CD4-positive, alpha-beta T cell treated with Interleukin-4 for 1 hour (primary cell): ENCODE data around the gene CLEC16A.
"Not testable (repeated sequence)": the region's sequence is repeated elsewhere in the genome, so short reads cannot be mapped to it uniquely, and the experiment has no call there.

Experiments
- DNase-seq, 2 donors: peaks; one replicate each; pipeline ENCODE4 v3.0.0-alpha.2; 2020 to 2022

The CLEC16A gene

DNA sequence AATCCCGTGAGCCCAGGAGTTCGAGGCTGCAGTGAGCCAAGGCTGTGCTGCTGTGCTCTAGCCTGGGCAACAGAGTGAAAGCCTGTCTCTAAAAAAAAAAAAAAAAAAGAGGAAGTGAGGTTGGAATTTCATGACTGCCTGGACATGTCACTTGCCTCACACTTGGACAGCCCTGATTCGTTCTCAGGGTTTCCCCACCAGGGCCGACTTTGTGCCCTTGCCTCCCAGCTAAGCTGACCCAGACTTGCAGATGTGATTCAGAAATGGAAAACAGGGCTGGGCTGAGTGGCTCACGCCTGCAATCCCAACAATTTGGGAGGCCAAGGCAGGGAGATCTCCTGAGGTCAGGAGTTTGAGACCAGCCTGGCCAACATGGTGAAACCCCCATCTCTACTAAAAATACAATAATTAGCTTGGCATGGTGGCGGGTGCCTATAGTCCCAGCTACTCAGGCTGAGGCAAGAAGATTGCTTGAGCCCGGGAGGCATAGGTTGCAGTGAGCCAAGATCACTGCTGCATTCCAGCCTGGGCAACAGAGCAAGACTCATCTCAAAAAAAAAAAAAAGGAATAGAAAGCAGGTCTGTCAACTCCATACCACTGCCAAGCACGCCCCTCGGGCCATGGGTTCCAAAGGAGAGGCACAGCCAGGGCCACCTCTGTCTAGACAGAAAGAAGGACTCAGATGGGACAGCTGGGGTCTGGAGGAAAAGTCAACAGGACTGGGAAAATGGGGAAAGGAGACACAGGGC, 264.7 kb downstream of the CLEC16A start:
- DNase-seq, result peak in 1 of 2 donors; percentile 62

- DNase-seq, result no peak
These were observed 265.9 kb downstream of the CLEC16A start for GRCh38 chr16:11210260-11210659.

- no peak for DNase-seq
These were observed 267.0 kb downstream of the CLEC16A start for GRCh38 chr16:11211061-11211976.

- no peak for DNase-seq
These were observed 267.8 kb downstream of the CLEC16A start for GRCh38 chr16:11211977-11212797.

DNA sequence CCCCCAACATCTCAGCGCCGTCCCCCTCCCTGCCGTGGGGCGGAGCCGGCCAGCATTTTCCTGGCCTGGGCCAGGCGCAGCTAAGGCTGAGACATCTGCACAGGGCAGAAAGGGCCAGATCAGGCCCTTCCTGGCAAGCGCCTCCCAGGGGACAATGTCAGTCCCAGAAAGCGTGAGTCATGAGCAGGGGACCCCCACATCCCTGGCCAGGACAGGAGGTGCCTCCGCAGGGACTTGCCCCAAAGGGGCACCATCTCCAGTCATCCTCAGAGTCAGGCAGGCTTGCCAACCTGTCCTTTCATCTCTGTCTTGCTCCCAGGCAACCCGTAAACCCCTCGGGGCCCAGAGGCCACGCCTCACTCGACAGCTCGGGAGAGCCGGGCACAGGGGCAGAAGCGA, 268.4 kb downstream of the CLEC16A start:
- no peak for DNase-seq

DNA sequence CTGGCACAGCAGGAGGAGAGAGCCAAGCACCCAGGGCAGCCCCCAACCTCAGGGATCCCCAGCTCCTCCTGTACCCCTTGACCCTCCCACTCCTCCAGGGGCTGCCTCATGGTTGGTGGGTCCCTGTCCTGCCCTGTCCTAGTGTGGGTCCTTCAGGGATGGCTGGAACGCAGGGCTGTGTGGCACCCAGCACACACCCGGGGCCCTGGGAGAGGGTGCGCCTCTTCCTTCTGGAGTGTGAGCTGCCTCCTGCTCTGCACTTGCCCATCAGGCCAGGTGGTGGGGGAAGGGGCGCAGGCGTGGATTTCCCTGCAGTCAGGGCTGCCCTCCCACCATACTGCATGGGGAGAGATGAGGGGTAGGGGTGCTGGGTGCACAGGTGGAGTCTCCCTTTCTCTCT, 269.0 kb downstream of the CLEC16A start:
- DNase-seq, result no peak

DNA sequence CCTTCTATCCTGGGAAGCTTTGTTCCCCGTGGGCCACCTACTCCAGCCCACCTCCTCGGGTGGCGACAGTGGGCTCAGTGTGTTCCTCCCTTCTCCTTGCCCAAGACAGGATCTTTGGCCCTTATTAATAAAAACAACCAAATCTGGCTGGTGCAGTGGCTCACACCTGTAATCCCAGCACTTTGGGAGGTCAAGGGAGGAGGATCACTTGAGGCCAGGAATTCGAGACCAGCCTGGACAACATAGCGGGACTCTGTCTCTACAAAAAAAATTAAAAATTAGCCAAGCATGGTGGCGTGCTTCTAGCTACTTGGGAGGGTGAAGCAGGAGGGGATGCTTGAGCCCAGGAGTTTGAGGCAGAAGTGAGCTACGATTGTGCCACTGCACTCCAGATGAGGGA, 269.4 kb downstream of the CLEC16A start:
- DNase-seq, result no peak

DNA sequence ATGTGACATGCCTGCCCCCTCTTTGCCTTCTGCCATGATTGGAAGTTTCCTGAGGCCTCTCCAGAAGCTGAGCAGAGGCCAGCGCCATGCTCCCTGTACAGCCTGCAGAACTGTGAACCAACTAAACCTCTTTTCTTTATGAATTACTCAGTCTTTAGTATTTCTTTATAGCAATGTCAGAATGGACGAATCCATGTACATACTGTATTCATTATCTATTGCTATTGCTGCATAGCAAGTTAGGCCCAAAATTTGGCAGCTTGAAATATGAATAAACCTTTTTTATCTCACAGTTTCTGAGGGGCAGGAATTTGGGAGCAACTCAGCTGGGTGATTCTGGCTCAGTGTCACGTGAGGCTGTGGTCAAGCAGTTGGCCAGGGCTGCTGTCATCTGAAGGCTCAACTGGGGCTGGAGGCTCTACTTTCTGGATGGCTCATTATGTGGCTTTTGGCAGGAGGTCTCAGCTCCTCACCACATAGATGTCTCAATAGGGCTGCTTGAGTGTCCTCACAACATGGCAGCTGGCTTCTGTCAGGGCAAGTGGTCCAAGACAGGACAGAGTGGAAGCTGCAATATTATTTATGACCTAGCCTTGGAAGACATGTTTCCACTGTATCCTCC, 271.7 kb downstream of the CLEC16A start:
- DNase-seq, result no peak

- no peak for DNase-seq
These were observed 273.6 kb downstream of the CLEC16A start for GRCh38 chr16:11217651-11218603.

- peak in 1 of 2 donors; percentile 29 for DNase-seq
These were observed 274.2 kb downstream of the CLEC16A start for GRCh38 chr16:11218604-11218962.

DNA sequence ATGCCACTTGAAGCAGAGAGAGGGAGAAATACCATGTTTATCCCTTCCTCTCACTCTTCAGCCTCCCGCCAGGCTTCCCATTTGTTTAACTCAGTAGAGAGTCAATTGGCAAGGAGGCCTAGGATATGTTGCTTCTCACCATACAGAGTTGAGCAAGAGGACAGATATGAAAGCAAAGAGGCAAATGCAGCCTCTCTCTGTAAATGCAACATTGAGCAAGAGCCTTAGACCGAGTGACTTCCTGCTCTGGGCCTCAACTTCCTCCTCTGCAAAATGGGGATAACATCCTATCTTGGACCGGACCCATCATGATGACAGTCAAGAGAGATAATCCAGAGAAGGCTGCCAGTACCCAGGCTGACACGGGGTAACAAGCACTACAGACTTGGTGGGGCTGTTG, 274.8 kb downstream of the CLEC16A start:
- DNase-seq, result no peak

DNA sequence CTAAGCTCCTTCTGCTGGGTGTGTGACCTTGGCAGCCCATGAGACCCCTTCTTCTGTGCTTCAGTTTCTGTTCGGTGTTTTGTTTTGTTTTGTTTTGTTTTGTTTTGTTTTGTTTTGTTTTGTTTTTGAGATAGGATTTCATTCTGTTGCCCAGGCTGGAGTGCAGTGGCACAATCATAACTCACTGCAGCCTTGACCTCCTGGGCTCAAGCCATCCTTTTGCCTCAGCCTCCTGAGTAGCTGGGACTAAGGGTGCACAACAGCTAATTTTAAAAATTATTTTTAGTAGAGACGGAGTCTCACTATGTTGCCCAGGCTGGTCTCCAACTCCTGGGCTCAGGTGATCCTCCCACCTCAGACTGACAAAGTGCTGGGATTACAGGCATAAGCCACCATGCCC, 276.1 kb downstream of the CLEC16A start:
- DNase-seq, result not testable (repeated sequence)

DNA sequence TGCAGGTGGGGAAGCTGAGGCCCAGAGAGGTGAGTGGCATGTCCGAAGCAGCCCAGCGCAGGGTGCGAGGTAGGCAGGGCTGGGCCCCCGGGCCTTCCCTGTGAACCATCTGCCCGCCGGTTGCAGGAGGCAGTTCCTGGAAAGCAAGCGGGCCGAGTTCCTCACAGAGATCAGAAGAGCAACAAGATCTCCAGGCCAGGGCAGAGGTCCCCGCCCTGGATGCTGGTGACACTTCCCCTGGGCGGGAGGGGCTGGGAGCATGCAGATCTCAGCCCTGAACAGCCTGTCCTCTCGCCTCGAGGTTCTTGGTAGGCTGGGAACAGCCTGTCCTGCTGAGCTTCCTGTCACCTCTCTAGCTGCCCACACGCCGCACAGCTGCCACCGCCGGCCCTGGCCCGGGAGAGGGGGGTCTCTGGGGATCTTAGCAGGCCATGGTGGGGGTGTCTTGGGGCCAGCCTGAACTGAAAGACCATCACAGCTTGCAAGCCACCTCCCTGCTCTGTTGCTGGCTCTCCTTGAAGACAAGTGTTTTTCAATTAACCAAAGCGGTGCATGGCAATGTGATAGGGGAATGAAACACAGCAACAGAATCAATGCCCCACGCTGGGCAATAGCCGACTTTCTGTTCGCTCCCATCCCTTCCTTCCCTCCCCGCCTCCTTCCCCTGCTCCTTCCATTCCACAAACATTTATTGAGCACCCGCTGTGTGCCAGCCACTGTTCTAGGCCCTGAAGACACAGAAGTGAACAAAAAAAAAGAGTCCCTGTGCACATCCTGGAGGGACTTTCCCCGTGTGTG, 279.9 kb downstream of the CLEC16A start:
- DNase-seq, result peak; percentile 69 to 74

DNA sequence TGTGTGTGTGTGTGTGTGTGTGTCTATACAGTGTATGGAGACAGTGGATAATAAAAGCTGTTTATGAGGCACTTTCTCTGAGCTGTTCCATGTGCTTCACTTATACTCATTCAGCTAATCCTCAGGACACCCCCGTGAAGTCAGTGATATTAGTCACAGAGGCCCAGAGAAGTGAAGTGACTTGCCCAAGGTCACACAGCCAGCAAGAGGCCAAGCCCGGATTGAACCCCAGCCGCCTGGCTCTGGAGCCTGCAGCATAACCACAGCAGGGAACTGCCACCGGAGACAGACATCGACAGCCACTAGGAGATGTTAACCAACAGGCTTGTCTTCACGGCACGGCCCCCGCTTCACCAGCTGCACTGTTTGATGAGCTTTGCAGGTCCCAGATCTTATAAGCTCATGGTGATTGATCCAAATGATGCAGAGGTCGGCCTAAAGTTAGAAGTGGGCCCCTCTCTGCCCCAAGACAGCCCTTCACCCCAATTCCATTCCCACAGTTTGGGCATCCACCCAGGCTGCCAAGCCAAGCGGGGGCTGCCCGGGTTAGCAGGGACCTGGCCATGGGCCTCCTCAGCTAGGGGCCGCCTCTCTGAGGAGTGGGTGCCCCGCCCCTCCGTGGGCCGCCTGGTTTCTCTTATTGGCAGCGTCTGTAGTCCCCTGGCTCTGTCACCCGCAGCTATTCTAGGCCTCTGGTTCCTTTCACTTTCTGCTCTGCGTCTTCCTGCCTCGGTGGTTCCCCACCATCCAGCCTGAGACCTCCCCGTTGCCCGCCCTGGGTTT, 280.7 kb downstream of the CLEC16A start:
- peak; percentile 86 to 88 for DNase-seq

- DNase-seq, result no peak
These were observed 281.5 kb downstream of the CLEC16A start for GRCh38 chr16:11225677-11226549.

GRCh38 chr16:11229432-11229831, 285.1 kb downstream of the CLEC16A start:
- no peak for DNase-seq

DNA sequence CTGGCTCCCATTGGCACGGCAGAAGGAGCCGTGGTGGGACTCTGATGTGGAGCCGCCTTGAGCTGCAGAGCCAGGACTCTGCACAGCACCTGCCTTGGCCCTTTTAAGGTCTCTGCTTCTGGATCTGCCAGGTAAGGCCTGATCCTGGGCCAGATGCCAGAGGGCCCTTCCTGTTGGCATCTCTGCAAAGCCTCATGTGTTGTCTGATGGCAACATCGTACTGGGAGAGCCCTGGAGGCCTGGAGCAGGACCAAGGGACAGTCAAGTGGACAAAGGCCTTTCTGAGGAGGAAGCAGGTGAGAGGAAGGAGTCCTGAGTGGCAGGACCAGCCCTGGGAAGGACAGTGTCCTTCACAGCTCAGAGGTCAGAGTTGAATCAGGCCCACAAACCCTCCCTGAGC, 285.5 kb downstream of the CLEC16A start:
- DNase-seq, result no peak

GRCh38 chr16:11231367-11231970, 287.1 kb downstream of the CLEC16A start:
- no peak for DNase-seq
